ENCODE results near the gene PRPF6. TPM values are rescaled to one million over a fixed set of nuclear protein-coding genes. Genes with fewer than 3 reads are reported as not detected.

PRPF6 gene
- total and polyA plus RNA-seq, 2 of the 13 experiments (the other 11 are each of a cell fraction or from before 2014, with no cell fraction given): 63.7 to 101 TPM

GRCh38 chr20:64041040-64041780 lies 60.3 kb downstream of the PRPF6 start (continued):
- TF ChIP-seq, protein P1, sequence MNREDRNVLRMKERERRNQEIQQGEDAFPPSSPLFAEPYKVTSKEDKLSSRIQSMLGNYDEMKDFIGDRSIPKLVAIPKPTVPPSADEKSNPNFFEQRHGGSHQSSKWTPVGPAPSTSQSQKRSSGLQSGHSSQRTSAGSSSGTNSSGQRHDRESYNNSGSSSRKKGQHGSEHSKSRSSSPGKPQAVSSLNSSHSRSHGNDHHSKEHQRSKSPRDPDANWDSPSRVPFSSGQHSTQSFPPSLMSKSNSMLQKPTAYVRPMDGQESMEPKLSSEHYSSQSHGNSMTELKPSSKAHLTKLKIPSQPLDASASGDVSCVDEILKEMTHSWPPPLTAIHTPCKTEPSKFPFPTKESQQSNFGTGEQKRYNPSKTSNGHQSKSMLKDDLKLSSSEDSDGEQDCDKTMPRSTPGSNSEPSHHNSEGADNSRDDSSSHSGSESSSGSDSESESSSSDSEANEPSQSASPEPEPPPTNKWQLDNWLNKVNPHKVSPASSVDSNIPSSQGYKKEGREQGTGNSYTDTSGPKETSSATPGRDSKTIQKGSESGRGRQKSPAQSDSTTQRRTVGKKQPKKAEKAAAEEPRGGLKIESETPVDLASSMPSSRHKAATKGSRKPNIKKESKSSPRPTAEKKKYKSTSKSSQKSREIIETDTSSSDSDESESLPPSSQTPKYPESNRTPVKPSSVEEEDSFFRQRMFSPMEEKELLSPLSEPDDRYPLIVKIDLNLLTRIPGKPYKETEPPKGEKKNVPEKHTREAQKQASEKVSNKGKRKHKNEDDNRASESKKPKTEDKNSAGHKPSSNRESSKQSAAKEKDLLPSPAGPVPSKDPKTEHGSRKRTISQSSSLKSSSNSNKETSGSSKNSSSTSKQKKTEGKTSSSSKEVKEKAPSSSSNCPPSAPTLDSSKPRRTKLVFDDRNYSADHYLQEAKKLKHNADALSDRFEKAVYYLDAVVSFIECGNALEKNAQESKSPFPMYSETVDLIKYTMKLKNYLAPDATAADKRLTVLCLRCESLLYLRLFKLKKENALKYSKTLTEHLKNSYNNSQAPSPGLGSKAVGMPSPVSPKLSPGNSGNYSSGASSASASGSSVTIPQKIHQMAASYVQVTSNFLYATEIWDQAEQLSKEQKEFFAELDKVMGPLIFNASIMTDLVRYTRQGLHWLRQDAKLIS (CRISPR knock-in tag; IDR thresholded peaks at IDR 0.05): no peak
- TF ChIP-seq THAP8 (CRISPR knock-in tag; IDR thresholded peaks at IDR 0.05; ENCODE audit: borderline replicate concordance): peak; percentile 62; the same call in 1 of the 2 replicates
- TF ChIP-seq ZNF142 (CRISPR knock-in tag; IDR thresholded peaks at IDR 0.05): peak; percentile 67
- TF ChIP-seq HOXD1 (CRISPR knock-in tag; IDR thresholded peaks at IDR 0.05): peak; percentile 65
- TF ChIP-seq ZNF619 (CRISPR knock-in tag; IDR thresholded peaks at IDR 0.05): no peak; the same call in none of the 2 replicates
- no peak; the same call in 1 of the 2 replicates for TF ChIP-seq TFDP2 (CRISPR knock-in tag; IDR thresholded peaks at IDR 0.05)
- TF ChIP-seq U2AF2 (IDR thresholded peaks at IDR 0.05; ENCODE audit: low read depth, low read length): peak; percentile 55; the same call in 1 of the 2 replicates
- peak; percentile 85 for TF ChIP-seq HOXA5 (CRISPR knock-in tag; IDR thresholded peaks at IDR 0.05)
- TF ChIP-seq ARNT2 (CRISPR knock-in tag; IDR thresholded peaks at IDR 0.05; ENCODE audit: low read depth): peak; percentile 90; the same call in 1 of the 2 replicates
- TF ChIP-seq ZNF7 (CRISPR knock-in tag; IDR thresholded peaks at IDR 0.05): peak; percentile 25
- 0 out of 2 replicates have a peak, but pooled peaks have one; percentile 77 for TF ChIP-seq ZNF615 (CRISPR knock-in tag; IDR thresholded peaks at IDR 0.05; ENCODE audit: borderline replicate concordance)

All from HepG2 (cell line).